Activated CD8-positive, alpha-beta T cell treated with anti-CD3 and anti-CD28 coated beads for 36 hours (primary cell): ENCODE measurements around the gene SPTSSA. TPM values are rescaled to one million over a fixed set of nuclear protein-coding genes. Genes with fewer than 3 reads are reported as not detected.

Experiments used
- ATAC-seq: fragments of 200-7000 bp; cut with Tn5 transposase; one replicate; pipeline ENCODE4 v1.10.0; 2021; ENCODE audit warnings: mild to moderate bottlenecking, moderate library complexity
- CTCF ChIA-PET: fragments of 350-600 bp; sonication (Branson Sonifier 250); formaldehyde crosslinking; loops from one replicate; lab custom pipeline; 2021; ENCODE audit warnings: antibody characterized with exemption; lab: Charles Lee
- POLR2A ChIA-PET: fragments of 350-600 bp; sonication (Branson Sonifier 250); formaldehyde crosslinking; loops from one replicate; lab custom pipeline; 2021; ENCODE audit warnings: antibody characterized with exemption; lab: Charles Lee
- DNase-seq: peaks from one replicate; pipeline ENCODE4 v3.0.0-alpha.2; 2020
- H3K27ac Mint-ChIP-seq: one replicate; pipeline ENCODE4 v1.8.0; 2021; ENCODE audit warnings: mild to moderate bottlenecking, mixed read lengths
- H3K27me3 Mint-ChIP-seq: one replicate; pipeline ENCODE4 v1.8.0; 2021; ENCODE audit warnings: mixed read lengths
- H3K36me3 Mint-ChIP-seq: one replicate; pipeline ENCODE4 v1.8.0; 2021; ENCODE audit warnings: low read depth, mixed read lengths
- H3K4me1 Mint-ChIP-seq: one replicate; pipeline ENCODE4 v1.8.0; 2021; ENCODE audit warnings: low read depth, mixed read lengths
- H3K4me3 Mint-ChIP-seq: one replicate; pipeline ENCODE4 v1.8.0; 2021; ENCODE audit warnings: mild to moderate bottlenecking, moderate library complexity, mixed read lengths
- H3K9me3 Mint-ChIP-seq: one replicate; pipeline ENCODE4 v1.8.0; 2021; ENCODE audit warnings: mixed read lengths
- intact Hi-C: fragments of 100-400 bp; cut with micrococcal nuclease; formaldehyde crosslinking; loops from one replicate; pipeline ENCODE4 v1.10.0; 2022
- total RNA-seq, 2 experiments: library from RNA; stranded (reverse); gene quantifications; one replicate each; pipeline ENCODE4 v1.2.3, GENCODE V29; 2021
- TF ChIP-seq, protein P1 (sequence below): fragments of 200-600 bp; IDR thresholded peaks from one replicate; pipeline ENCODE4 v1.8.0; 2022; ENCODE audit warnings: antibody characterized with exemption, mild to moderate bottlenecking

The SPTSSA gene
- total RNA-seq, 2 experiments from 2014 or later, result 10.7 to 11.1 TPM

DNA sequence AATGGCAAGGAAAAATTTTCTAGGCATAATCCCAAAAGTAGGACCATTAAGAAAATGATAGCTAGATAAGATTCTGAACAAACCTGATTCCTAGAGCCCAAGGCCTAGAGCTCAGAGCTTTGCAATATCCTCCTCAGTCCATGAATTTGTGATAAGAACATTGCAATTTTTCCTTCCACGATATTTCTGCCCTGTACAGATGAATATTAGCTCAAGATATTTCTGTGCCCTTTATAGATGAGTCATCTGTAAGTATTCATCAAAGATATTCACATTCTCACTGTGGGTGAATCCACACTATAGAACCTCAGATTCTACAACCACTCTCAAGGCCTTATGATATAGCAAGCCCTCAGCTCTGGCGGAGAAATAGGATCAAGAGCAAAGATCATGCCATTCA, 40.0 kb upstream of the SPTSSA start:
- TF ChIP-seq, protein P1, sequence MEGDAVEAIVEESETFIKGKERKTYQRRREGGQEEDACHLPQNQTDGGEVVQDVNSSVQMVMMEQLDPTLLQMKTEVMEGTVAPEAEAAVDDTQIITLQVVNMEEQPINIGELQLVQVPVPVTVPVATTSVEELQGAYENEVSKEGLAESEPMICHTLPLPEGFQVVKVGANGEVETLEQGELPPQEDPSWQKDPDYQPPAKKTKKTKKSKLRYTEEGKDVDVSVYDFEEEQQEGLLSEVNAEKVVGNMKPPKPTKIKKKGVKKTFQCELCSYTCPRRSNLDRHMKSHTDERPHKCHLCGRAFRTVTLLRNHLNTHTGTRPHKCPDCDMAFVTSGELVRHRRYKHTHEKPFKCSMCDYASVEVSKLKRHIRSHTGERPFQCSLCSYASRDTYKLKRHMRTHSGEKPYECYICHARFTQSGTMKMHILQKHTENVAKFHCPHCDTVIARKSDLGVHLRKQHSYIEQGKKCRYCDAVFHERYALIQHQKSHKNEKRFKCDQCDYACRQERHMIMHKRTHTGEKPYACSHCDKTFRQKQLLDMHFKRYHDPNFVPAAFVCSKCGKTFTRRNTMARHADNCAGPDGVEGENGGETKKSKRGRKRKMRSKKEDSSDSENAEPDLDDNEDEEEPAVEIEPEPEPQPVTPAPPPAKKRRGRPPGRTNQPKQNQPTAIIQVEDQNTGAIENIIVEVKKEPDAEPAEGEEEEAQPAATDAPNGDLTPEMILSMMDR, result no peak

DNA sequence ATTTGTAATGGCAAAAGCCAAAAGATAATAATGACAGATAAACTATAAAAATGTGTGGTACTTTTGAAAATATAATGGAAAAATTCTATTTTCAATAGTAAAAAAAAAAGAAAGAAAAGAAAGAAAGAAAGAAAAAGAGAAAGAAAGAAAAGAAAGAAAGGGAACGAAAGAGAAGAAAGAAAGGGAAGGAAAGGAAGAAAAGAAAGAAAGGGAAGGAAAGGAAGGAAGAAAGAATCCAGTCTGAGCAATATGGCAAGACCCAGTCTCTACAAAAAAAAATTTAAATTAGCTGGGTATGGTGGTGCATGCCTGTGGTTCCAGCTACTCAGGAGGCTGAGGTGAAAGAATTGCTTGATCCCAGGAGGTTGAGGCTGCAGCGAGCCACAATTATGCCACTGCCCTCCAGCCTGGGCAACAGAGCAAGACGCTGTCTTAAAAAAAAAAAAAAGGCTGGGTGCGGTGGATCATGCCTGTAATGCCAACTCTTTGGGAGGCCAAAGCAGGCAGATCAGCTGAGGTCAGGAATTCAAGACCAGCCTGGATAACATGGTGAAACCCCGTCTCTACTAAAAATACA, 39.1 kb upstream of the SPTSSA start:
- Mint-ChIP-seq H3K36me3 (no peaks in the 10 kb centered on the region), H3K4me1 (no peaks in the 10 kb centered on the region), H3K9me3 (no peaks in the 10 kb centered on the region), H3K4me3 (no peak overlapping the region), H3K27ac (no peak overlapping the region), H3K27me3 (no peaks in the 10 kb centered on the region)
- no peak for ATAC-seq
- intact Hi-C loops, result no loop called here
- no peak for DNase-seq
- POLR2A ChIA-PET, result no interaction called here
- TF ChIP-seq, protein P1, result no peak
- CTCF ChIA-PET, result no interaction called here

More for the DNA sequence above, 40.0 kb upstream of the SPTSSA start:
- DNase-seq (no peak), ATAC-seq (no peak)
- H3K4me1 Mint-ChIP-seq, result no peaks in the 10 kb centered on the region
- no peak overlapping the region for H3K4me3 Mint-ChIP-seq
- intact Hi-C loops, result no loop called here
- H3K36me3 Mint-ChIP-seq, result no peaks in the 10 kb centered on the region
- H3K27me3 Mint-ChIP-seq, result no peaks in the 10 kb centered on the region
- CTCF ChIA-PET, result interaction anchor here (1.2 kb wide), 1 partner anchor 170 kb away, joined by 6 read pairs; no protein-coding TSS in a partner anchor
- POLR2A ChIA-PET, result no interaction called here
- no peak overlapping the region for H3K27ac Mint-ChIP-seq
- H3K9me3 Mint-ChIP-seq, result no peaks in the 10 kb centered on the region

GRCh38 chr14:34498684-34499412, 36.8 kb upstream of the SPTSSA start:
- no peak for ATAC-seq
- CTCF ChIA-PET, result interaction anchor here (1.0 to 2.7 kb wide), 4 partner anchors 38 to 170 kb away, joined by 3 to 12 read pairs (median 6); no protein-coding TSS in a partner anchor
- no peak overlapping the region for H3K27ac Mint-ChIP-seq
- H3K4me3 Mint-ChIP-seq, result no peak overlapping the region
- TF ChIP-seq, protein P1, result peak; percentile 35
- no peaks in the 10 kb centered on the region for H3K36me3 Mint-ChIP-seq
- POLR2A ChIA-PET, result no interaction called here
- DNase-seq, result peak; percentile 16
- no peaks in the 10 kb centered on the region for H3K4me1 Mint-ChIP-seq
- intact Hi-C loops, result loop anchor here (10.0 kb wide), 1 partner anchor 164 kb away; no protein-coding TSS in a partner anchor
- no peaks in the 10 kb centered on the region for H3K9me3 Mint-ChIP-seq
- no peaks in the 10 kb centered on the region for H3K27me3 Mint-ChIP-seq

GRCh38 chr14:34496679-34497513, 34.9 kb upstream of the SPTSSA start:
- Mint-ChIP-seq H3K4me3 (no peak overlapping the region), H3K36me3 (no peaks in the 10 kb centered on the region), H3K4me1 (no peaks in the 10 kb centered on the region), H3K27ac (no peak overlapping the region), H3K9me3 (no peaks in the 10 kb centered on the region), H3K27me3 (no peaks in the 10 kb centered on the region)
- intact Hi-C loops, result loop anchor here (10.0 kb wide), 1 partner anchor 162 kb away; no protein-coding TSS in a partner anchor
- CTCF ChIA-PET, result interaction anchor here (0.9 to 2.7 kb wide), 3 partner anchors 24 to 168 kb away, joined by 3 to 12 read pairs (median 3); no protein-coding TSS in a partner anchor
- ATAC-seq, result no peak
- TF ChIP-seq, protein P1, result no peak
- POLR2A ChIA-PET, result no interaction called here
- no peak for DNase-seq
